Measurements from ENCODE around the gene PIR.

DNA sequence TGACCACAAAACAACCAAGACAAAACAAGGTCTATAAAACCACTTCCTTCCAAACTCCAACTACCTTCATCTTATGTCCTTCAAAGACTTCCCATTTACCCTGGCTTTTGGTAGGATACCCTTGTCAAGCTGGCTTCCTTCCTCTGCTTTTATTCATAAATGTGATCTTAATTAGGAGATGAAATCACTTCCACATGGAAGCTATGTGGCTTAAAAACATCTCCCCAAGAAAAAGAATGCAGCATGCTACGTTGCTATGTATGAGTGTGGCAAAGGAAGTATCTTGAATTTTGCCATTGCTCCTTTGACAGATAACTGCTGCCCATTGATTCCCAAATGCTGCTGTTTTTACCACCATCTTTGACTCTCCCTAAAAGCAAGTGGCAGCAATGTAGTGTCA, 62.5 kb downstream of the PIR start:
- TF ChIP-seq CTCF (IDR thresholded peaks at IDR 0.05; ENCODE audit: low read depth, low read length): no peak
- no peak for TF ChIP-seq EZH2phosphoT487 (IDR thresholded peaks at IDR 0.05; ENCODE audit: low read depth)
